Measurements from ENCODE around the gene CCDC88A. TPM values are rescaled to one million over a fixed set of nuclear protein-coding genes. Genes with fewer than 3 reads are reported as not detected.

Gene CCDC88A
- total RNA-seq, 4 donors from 2014 or later = 5.5 to 23.8 (median 17.3) TPM

DNA sequence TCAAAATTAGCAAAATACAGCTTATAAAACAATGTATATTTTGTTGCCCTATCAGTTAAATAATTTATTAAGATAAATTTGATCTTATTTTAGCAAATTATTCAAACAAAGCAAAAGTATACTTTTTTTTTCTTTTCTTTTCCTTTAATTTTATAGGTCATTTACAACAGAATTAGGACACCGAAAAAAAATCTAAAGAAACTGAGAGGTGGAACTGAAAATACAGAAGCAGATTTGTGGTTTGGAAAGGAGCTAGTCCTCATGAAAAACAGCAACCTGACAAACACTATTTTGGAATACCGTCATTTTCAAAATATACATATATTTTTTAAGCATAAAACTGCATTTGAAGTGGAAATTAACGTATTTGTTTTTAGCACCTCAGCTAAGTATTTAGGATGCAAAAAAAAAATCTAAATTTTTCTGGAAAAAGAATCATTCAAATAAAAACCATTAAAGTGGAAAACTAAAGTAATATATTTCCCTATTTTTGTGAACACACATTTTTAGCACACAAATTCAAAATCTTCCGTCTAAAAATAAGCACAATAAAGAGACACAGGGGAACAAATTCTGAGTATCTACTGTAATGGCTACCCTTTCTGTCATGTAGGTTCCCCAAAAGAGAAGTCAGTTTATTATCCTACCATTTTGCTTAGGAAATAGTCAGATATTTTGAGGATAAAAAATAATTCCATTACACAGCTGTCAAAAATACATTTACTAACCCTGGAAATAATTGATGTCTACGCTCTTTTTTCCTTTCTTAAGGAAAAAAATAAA lies 2.7 kb downstream of the CCDC88A start:
- no peak for TF ChIP-seq POLR2A (IDR thresholded peaks at IDR 0.05)
- TF ChIP-seq, protein P1, sequence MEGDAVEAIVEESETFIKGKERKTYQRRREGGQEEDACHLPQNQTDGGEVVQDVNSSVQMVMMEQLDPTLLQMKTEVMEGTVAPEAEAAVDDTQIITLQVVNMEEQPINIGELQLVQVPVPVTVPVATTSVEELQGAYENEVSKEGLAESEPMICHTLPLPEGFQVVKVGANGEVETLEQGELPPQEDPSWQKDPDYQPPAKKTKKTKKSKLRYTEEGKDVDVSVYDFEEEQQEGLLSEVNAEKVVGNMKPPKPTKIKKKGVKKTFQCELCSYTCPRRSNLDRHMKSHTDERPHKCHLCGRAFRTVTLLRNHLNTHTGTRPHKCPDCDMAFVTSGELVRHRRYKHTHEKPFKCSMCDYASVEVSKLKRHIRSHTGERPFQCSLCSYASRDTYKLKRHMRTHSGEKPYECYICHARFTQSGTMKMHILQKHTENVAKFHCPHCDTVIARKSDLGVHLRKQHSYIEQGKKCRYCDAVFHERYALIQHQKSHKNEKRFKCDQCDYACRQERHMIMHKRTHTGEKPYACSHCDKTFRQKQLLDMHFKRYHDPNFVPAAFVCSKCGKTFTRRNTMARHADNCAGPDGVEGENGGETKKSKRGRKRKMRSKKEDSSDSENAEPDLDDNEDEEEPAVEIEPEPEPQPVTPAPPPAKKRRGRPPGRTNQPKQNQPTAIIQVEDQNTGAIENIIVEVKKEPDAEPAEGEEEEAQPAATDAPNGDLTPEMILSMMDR (IDR thresholded peaks at IDR 0.05) = no peak
- Histone ChIP-seq H3K4me1 (peaks cover 0 to 38% (median 0%) of the 10 kb centered on the region in 3 donors), H3K4me3 (peak overlapping the region in 2 of 4 donors; percentile 78 to 97), H3K27ac (no peak overlapping the region), H3K27me3 (no peaks in the 10 kb centered on the region), H3K36me3 (no peaks in the 10 kb centered on the region), H3K9me3 (no peaks in the 10 kb centered on the region)
- intact Hi-C loops (cut with DNase I) = no loop called here
- DNase-seq = no peak
- 70% methylated on average over 5 of the region's 5 CpGs for WGBS, 2 donors

DNA sequence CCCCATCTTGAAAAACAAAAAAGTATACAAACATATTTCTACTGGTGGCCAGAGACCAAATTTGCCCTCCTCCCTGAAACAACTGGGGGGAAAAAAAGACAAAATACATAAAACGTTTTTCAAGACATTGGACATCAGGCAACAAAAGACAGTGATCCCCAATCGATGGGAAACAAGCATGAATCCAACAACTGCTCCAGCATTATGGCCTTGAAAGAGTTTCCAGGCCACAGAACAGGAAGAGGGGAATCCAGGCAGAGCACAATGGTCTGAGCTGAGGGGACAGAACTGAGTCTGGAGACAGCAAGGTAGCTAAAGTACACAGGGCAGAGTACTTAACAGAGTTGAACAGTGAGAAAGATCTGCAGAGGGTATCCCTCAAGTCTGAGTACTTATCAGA lies 4.4 kb downstream of the CCDC88A start:
- H3K9me3 ChIP-seq = no peaks in the 10 kb centered on the region
- DNase-seq = no peak
- no peak overlapping the region for H3K4me3 ChIP-seq
- H3K27ac ChIP-seq = no peak overlapping the region
- H3K4me1 ChIP-seq = peaks cover 0 to 29% (median 0%) of the 10 kb centered on the region in 3 donors
- H3K36me3 ChIP-seq = no peaks in the 10 kb centered on the region
- intact Hi-C loops (cut with DNase I) = no loop called here
- no peaks in the 10 kb centered on the region for H3K27me3 ChIP-seq
- TF ChIP-seq, protein P1 (IDR thresholded peaks at IDR 0.05) = no peak
- no peak for TF ChIP-seq POLR2A (IDR thresholded peaks at IDR 0.05)
- WGBS, 2 donors = 61 to 66% methylated on average over 2 of the region's 2 CpGs

DNA sequence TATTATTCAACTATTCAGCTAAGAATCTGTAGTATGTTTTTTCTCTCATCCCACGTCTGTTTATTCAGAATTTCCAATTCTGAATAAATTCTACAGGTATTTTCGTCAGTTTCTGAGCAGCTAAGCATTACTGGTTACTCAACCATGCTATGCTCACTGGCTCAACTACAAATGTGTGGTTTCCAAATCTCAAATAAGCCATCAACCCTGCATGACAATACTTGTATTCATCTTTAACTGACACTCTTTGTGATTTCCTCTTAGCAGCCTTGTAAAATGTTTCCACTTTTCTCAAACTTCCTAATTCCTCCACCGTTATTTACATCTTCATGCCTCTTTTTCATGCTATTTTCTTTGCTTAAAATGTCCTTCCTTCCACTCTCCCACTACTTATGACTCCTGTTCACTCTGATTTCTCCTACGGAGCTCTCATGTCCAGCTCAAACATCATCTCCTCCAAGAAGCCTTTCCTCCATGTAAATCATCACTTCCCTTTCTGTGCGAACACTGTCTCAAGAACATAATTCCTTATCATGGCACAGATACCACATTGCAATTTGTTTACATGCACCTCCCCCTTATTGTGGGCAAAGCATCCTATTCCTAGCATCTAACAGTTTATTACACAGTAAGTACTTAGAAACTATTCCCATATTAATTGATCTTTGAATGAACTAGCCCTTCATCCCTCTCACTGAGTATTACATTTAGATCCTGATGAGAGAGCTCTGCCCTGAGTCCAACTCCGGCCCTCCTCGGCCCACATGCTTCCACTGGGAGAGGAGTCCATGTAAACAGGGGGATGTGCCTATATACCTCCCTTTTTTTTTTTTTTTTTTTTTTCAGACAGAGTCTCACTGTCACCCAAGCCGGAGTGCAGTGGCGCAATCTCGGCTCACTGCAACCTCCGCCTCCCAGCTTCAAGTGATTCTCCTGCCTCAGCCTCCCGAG lies 10.5 kb downstream of the CCDC88A start:
- Histone ChIP-seq H3K36me3 (peaks cover 0 to 13% (median 0%) of the 10 kb centered on the region in 3 donors), H3K27me3 (no peaks in the 10 kb centered on the region), H3K4me3 (no peak overlapping the region), H3K9me3 (no peaks in the 10 kb centered on the region), H3K27ac (no peak overlapping the region), H3K4me1 (peaks cover 0 to 7% (median 0%) of the 10 kb centered on the region in 3 donors)
- TF ChIP-seq, protein P1 (IDR thresholded peaks at IDR 0.05) = no peak
- no peak for TF ChIP-seq POLR2A (IDR thresholded peaks at IDR 0.05)
- intact Hi-C loops (cut with DNase I) = no loop called here
- DNase-seq = no peak
- 66 to 76% methylated on average over 10 to 12 of the region's 12 CpGs for WGBS, 2 donors

DNA sequence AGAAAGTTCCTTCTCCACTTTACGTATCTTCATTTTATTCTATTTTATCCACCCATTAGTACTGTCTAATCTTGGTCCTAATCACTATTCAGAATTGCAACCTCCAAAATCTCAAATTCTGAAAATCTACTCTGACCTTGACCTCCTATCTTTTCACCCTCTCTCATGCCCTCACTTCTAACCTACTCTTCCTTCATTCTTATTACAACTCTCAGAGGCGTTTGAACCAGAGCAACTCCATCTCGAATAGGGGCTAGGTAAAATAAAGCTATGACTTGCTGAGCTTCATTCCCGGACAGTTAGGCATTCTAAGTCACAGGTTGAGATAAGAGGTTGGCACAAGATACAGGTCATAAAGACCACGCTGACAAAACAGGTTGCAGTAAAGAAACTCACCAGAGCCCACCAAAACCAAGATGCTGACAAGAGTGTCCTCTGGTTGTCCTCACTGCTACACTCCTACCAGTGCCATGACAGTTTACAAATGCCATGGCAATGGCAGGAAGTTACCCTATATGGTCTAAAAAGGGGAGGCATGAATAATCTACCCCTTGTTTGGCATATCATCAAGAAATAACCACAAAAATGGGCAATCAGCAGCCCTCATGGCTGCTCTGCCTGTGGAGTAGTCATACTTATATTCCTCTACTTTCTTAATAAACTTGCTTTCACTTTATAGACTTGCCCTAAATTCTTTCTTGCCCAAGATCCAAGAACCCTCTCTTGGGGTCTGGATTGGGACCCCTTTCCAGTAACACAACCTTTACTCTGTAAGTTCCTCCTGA lies 11.4 kb downstream of the CCDC88A start:
- DNase-seq = no peak
- intact Hi-C loops (cut with DNase I) = no loop called here
- Histone ChIP-seq H3K9me3 (no peaks in the 10 kb centered on the region), H3K27ac (no peak overlapping the region), H3K4me3 (no peak overlapping the region), H3K4me1 (peaks cover 0 to 7% (median 0%) of the 10 kb centered on the region in 3 donors), H3K36me3 (peaks cover 0 to 13% (median 0%) of the 10 kb centered on the region in 3 donors), H3K27me3 (no peaks in the 10 kb centered on the region)
- 69 to 73% methylated on average over 4 to 5 of the region's 5 CpGs for WGBS, 2 donors
- no peak for TF ChIP-seq POLR2A (IDR thresholded peaks at IDR 0.05)
- TF ChIP-seq, protein P1 (IDR thresholded peaks at IDR 0.05) = no peak

All from esophagus squamous epithelium (tissue), 5 donors.